ENCODE results near the gene RFXAP. TPM values are rescaled to one million over a fixed set of nuclear protein-coding genes. Genes with fewer than 3 reads are reported as not detected.
"Not testable (repeated sequence)": the region's sequence is repeated elsewhere in the genome, so short reads cannot be mapped to it uniquely, and the experiment has no call there.

The RFXAP gene
- polyA plus RNA-seq, 3 donors = 1.1 to 3.3 (median 1.8) TPM

DNA sequence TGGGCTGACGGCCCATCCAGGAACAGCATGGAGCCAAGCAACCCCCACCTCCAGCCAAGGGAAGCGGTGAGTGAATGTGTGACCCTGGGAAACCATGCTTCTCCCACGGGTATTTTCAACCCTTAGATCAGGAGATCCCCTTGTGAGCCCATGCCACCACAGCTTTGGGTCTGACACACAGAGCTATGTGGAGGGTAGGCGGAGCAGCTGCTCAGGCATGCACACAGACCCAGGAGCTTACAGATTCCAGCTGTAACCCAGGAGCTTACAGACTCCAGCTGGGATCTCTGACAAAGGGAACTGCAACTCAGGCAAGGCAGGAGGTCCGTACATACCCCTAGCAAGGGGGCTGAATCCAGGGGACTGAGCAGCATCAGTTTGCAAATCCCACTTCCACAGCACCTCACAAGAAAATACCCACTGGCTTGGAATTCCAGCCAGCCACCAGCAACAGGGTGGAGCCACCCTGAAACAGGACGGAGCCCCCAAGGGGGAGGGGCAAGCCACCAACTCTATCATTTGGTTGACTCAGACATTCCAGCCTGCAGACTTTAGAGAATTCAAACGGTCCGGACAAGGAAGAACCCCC is 40.8 kb upstream of the RFXAP start:
- Histone ChIP-seq H4K20me1 (ENCODE audit: insufficient read depth, low read length) (no peaks in the 10 kb centered on the region), H3K27ac (ENCODE audit: low read depth in 1 of 2, low read length in 2 of 2) (no peak overlapping the region), H3K4me1 (ENCODE audit: control insufficient read depth in 1 of 2, insufficient read depth in 2 of 2, low read length in 2 of 2) (no peaks in the 10 kb centered on the region), H3K9me3 (replicated peaks in 1 of 2; ENCODE audit: control insufficient read depth in 1 of 2, insufficient read depth in 1 of 2, low read length in 2 of 2) (no peaks in the 10 kb centered on the region), H3K79me2 (ENCODE audit: insufficient read depth, low read length) (no peaks in the 10 kb centered on the region), H2AFZ (ENCODE audit: insufficient read depth, low read depth, low read length, poor library complexity, severe bottlenecking) (no peak overlapping the region), H3K27me3 (ENCODE audit: control insufficient read depth in 2 of 2, insufficient read depth in 2 of 2, low read length in 2 of 2) (no peaks in the 10 kb centered on the region), H3K36me3 (replicated peaks in 1 of 2; ENCODE audit: control insufficient read depth in 1 of 2, insufficient read depth in 2 of 2, low read length in 2 of 2) (no peaks in the 10 kb centered on the region), H3K4me3 (replicated peaks in 1 of 3; ENCODE audit: low read depth in 2 of 3, low read length in 3 of 3) (no peak overlapping the region), H3K9ac (ENCODE audit: insufficient read depth, low read length, poor library complexity, severe bottlenecking) (no peak overlapping the region), H3K4me2 (replicated peaks; ENCODE audit: extremely low read depth, low read length, poor library complexity, severe bottlenecking) (no peak overlapping the region)
- H3K4me3 Mint-ChIP-seq = no peak overlapping the region
- peaks cover 0 to 9% (median 3%) of the 10 kb centered on the region in 7 donors for H3K9me3 Mint-ChIP-seq
- WGBS (ENCODE audit: insufficient coverage) = 83% methylated on average over 2 of the region's 8 CpGs
- DNase-seq = no peak
- intact Hi-C loops (cut with micrococcal nuclease) = no loop called here
- H3K27me3 Mint-ChIP-seq (ENCODE audit: low read depth in 3 of 3) = peaks cover 0 to 3% (median 0%) of the 10 kb centered on the region in 3 donors
- no peaks in the 10 kb centered on the region for H3K4me1 Mint-ChIP-seq
- TF ChIP-seq, protein P1, sequence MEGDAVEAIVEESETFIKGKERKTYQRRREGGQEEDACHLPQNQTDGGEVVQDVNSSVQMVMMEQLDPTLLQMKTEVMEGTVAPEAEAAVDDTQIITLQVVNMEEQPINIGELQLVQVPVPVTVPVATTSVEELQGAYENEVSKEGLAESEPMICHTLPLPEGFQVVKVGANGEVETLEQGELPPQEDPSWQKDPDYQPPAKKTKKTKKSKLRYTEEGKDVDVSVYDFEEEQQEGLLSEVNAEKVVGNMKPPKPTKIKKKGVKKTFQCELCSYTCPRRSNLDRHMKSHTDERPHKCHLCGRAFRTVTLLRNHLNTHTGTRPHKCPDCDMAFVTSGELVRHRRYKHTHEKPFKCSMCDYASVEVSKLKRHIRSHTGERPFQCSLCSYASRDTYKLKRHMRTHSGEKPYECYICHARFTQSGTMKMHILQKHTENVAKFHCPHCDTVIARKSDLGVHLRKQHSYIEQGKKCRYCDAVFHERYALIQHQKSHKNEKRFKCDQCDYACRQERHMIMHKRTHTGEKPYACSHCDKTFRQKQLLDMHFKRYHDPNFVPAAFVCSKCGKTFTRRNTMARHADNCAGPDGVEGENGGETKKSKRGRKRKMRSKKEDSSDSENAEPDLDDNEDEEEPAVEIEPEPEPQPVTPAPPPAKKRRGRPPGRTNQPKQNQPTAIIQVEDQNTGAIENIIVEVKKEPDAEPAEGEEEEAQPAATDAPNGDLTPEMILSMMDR (IDR thresholded peaks at IDR 0.05) = no peak
- H3K36me3 Mint-ChIP-seq = no peaks in the 10 kb centered on the region
- no peak overlapping the region for H3K27ac Mint-ChIP-seq

DNA sequence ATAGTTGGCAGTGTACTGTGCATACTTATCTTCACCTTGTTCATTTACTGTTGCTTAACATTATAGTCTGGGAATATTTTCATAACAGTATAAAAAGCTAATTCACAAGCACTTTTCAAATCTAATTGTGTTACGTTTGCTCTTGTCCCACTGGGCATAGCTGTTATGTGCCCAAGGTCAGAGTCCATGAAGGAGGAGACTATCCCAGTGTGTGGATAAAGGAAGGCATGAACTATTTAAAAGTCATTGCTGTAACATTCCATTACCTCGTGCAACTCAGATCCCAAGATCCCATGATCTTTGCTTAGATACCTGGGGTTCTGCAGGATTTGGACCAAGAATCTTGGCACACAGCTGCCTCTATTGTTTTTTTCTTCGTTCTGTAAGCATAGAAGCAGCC is 35.1 kb upstream of the RFXAP start:
- no peak for DNase-seq
- Mint-ChIP-seq H3K4me1 (peaks cover 3% of the 10 kb centered on the region), H3K36me3 (no peaks in the 10 kb centered on the region), H3K9me3 (peaks cover 0 to 9% (median 2%) of the 10 kb centered on the region in 7 donors), H3K27ac (no peak overlapping the region), H3K4me3 (no peak overlapping the region), H3K27me3 (ENCODE audit: low read depth in 3 of 3) (peaks cover 0 to 2% (median 0%) of the 10 kb centered on the region in 3 donors)
- no peaks in the 10 kb centered on the region for H3K36me3 ChIP-seq (replicated peaks in 1 of 2; ENCODE audit: control insufficient read depth in 1 of 2, insufficient read depth in 2 of 2, low read length in 2 of 2)
- no peak overlapping the region for H3K4me2 ChIP-seq (replicated peaks; ENCODE audit: extremely low read depth, low read length, poor library complexity, severe bottlenecking)
- no peak overlapping the region for H2AFZ ChIP-seq (ENCODE audit: insufficient read depth, low read depth, low read length, poor library complexity, severe bottlenecking)
- H3K27me3 ChIP-seq (ENCODE audit: control insufficient read depth in 2 of 2, insufficient read depth in 2 of 2, low read length in 2 of 2) = no peaks in the 10 kb centered on the region
- no peak overlapping the region for H3K9ac ChIP-seq (ENCODE audit: insufficient read depth, low read length, poor library complexity, severe bottlenecking)
- WGBS (ENCODE audit: insufficient coverage) = 86% methylated on average over 2 of the region's 3 CpGs
- no peaks in the 10 kb centered on the region for H4K20me1 ChIP-seq (ENCODE audit: insufficient read depth, low read length)
- no peaks in the 10 kb centered on the region for H3K79me2 ChIP-seq (ENCODE audit: insufficient read depth, low read length)
- H3K27ac ChIP-seq (ENCODE audit: low read depth in 1 of 2, low read length in 2 of 2) = no peak overlapping the region
- no peaks in the 10 kb centered on the region for H3K4me1 ChIP-seq (ENCODE audit: control insufficient read depth in 1 of 2, insufficient read depth in 2 of 2, low read length in 2 of 2)
- TF ChIP-seq, protein P1 (IDR thresholded peaks at IDR 0.05) = no peak
- no peaks in the 10 kb centered on the region for H3K9me3 ChIP-seq (replicated peaks in 1 of 2; ENCODE audit: control insufficient read depth in 1 of 2, insufficient read depth in 1 of 2, low read length in 2 of 2)
- intact Hi-C loops (cut with micrococcal nuclease) = no loop called here
- no peak overlapping the region for H3K4me3 ChIP-seq (replicated peaks in 1 of 3; ENCODE audit: low read depth in 2 of 3, low read length in 3 of 3)

DNA sequence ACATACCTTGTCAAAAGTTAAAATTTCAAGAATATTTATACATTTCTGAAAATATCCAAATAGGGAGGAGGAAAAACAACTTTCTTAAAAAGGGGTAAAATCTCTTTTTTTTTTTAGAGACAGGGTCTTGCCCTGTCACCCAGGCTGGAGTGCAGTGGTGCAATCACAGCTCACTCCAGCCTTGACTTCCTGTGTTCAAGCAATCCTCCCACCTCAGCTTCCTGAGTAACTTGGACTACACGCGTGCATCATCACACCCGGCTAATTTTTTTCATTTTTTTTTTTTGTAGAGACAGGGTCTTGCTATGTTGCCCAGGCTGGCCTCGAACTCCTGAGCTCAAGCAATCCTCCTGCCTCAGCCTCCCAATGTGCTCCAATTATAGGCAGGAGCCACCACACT is 32.8 kb upstream of the RFXAP start:
- H3K36me3 Mint-ChIP-seq; H3K4me3 ChIP-seq (replicated peaks in 1 of 3; ENCODE audit: low read depth in 2 of 3, low read length in 3 of 3); H3K4me1 Mint-ChIP-seq; H3K27me3 Mint-ChIP-seq (ENCODE audit: low read depth in 3 of 3); H3K27ac ChIP-seq (ENCODE audit: low read depth in 1 of 2, low read length in 2 of 2); H3K9me3 ChIP-seq (replicated peaks in 1 of 2; ENCODE audit: control insufficient read depth in 1 of 2, insufficient read depth in 1 of 2, low read length in 2 of 2); intact Hi-C loops (cut with micrococcal nuclease); H3K27me3 ChIP-seq (ENCODE audit: control insufficient read depth in 2 of 2, insufficient read depth in 2 of 2, low read length in 2 of 2); H4K20me1 ChIP-seq (ENCODE audit: insufficient read depth, low read length); H3K9me3 Mint-ChIP-seq; H3K79me2 ChIP-seq (ENCODE audit: insufficient read depth, low read length); H2AFZ ChIP-seq (ENCODE audit: insufficient read depth, low read depth, low read length, poor library complexity, severe bottlenecking); H3K4me1 ChIP-seq (ENCODE audit: control insufficient read depth in 1 of 2, insufficient read depth in 2 of 2, low read length in 2 of 2); H3K4me3 Mint-ChIP-seq; H3K27ac Mint-ChIP-seq; H3K36me3 ChIP-seq (replicated peaks in 1 of 2; ENCODE audit: control insufficient read depth in 1 of 2, insufficient read depth in 2 of 2, low read length in 2 of 2); H3K9ac ChIP-seq (ENCODE audit: insufficient read depth, low read length, poor library complexity, severe bottlenecking); DNase-seq; H3K4me2 ChIP-seq (replicated peaks; ENCODE audit: extremely low read depth, low read length, poor library complexity, severe bottlenecking): not testable (repeated sequence)
- WGBS (ENCODE audit: insufficient coverage) = 0% methylated on average over 3 of the region's 4 CpGs
